ENCODE data around the gene IFNA5.

IFNA5 gene

GRCh38 chr9:21294364-21294774 is 10.7 kb downstream of the IFNA5 start:
- DNase-seq (ENCODE audit: low spot score), result no peak

- DNase-seq (ENCODE audit: low spot score), result no peak
Measured at GRCh38 chr9:21289848-21290247, 15.3 kb downstream of the IFNA5 start.

- no peak for DNase-seq (ENCODE audit: low spot score)
Measured at GRCh38 chr9:21287280-21287679, 17.8 kb downstream of the IFNA5 start.

- DNase-seq (ENCODE audit: low spot score), result no peak
Measured at GRCh38 chr9:21286659-21287058, 18.5 kb downstream of the IFNA5 start.

GRCh38 chr9:21286099-21286498 is 19.0 kb downstream of the IFNA5 start:
- no peak for DNase-seq (ENCODE audit: low spot score)

- no peak for DNase-seq (ENCODE audit: low spot score)
Measured at GRCh38 chr9:21281275-21281674, 23.8 kb downstream of the IFNA5 start.

GRCh38 chr9:21268347-21268657 is 36.8 kb downstream of the IFNA5 start:
- DNase-seq (ENCODE audit: low spot score), result no peak

GRCh38 chr9:21267485-21268346 is 37.4 kb downstream of the IFNA5 start:
- no peak for DNase-seq (ENCODE audit: low spot score)

- DNase-seq (ENCODE audit: low spot score), result no peak
Measured at GRCh38 chr9:21266733-21267484, 38.2 kb downstream of the IFNA5 start.

- no peak for DNase-seq (ENCODE audit: low spot score)
Measured at GRCh38 chr9:21265421-21266189, 39.5 kb downstream of the IFNA5 start.

- DNase-seq (ENCODE audit: low spot score), result no peak
Measured at GRCh38 chr9:21255538-21256212, 49.4 kb downstream of the IFNA5 start.

Measured in HuH-7 (cell line).